A549 (cell line): ENCODE results near the gene PAPSS2.

Source experiments
- CTCF ChIP-seq: fragments of >200 bp; sonication (Bioruptor Twin); formaldehyde crosslinking; IDR thresholded peaks from 3 replicates; pipeline ENCODE4 v1.5.1; 2016
- EP300 ChIP-seq, 2 experiments: fragments of >200 bp; sonication (Bioruptor Twin); formaldehyde crosslinking; IDR thresholded peaks; 2 replicates in 1 of 2; 3 replicates in 1 of 2; pipeline ENCODE4 v1.6.1; 2016 to 2017
- ESRRA ChIP-seq: fragments of 150-350 bp; IDR thresholded peaks from 2 replicates; pipeline ENCODE4 v1.6.1; 2014; ENCODE audit warnings: mild to moderate bottlenecking, low read length, borderline replicate concordance
- FOXS1 ChIP-seq: fragments of 250-450 bp; sonication (Bioruptor Pico); IDR thresholded peaks from 2 replicates; pipeline ENCODE4 v1.5.0; 2020; ENCODE audit warnings: mild to moderate bottlenecking, moderate library complexity
- MYC ChIP-seq: IDR thresholded peaks from 2 replicates; pipeline ENCODE4 v1.6.1; 2012; ENCODE audit warnings: mild to moderate bottlenecking, inconsistent platforms, low read length, improper control_type of control experiment, borderline replicate concordance
- PHF8 ChIP-seq: fragments of 200-600 bp; sonication (generic); IDR thresholded peaks from 2 replicates; pipeline ENCODE4 v1.6.1; 2016; ENCODE audit warnings: low read depth, mild to moderate bottlenecking, antibody characterized with exemption, moderate library complexity, borderline replicate concordance
- POLR2A ChIP-seq: IDR thresholded peaks from 2 replicates; pipeline ENCODE4 v1.6.1; 2012; ENCODE audit warnings: mild to moderate bottlenecking, low read length
- RCOR1 ChIP-seq: fragments of 150-350 bp; IDR thresholded peaks from 2 replicates; pipeline ENCODE4 v1.6.1; 2014; ENCODE audit warnings: antibody characterized with exemption, low read length, low read depth
- REST ChIP-seq: fragments of 200-600 bp; sonication (generic); IDR thresholded peaks from 2 replicates; pipeline ENCODE4 v1.6.1; 2016; ENCODE audit warnings: antibody characterized with exemption, mild to moderate bottlenecking, moderate library complexity
- USF2 ChIP-seq: fragments of 450-650 bp; IDR thresholded peaks from 2 replicates; pipeline ENCODE4 v1.6.1; 2014; ENCODE audit warnings: antibody characterized with exemption

- no peak for TF ChIP-seq EP300 (IDR thresholded peaks at IDR 0.05)
- no peak for TF ChIP-seq CTCF
- TF ChIP-seq ESRRA, result no peak
- TF ChIP-seq FOXS1 (CRISPR knock-in tag), result no peak
- no peak for TF ChIP-seq MYC
- TF ChIP-seq REST, result no peak
- no peak for TF ChIP-seq POLR2A
- TF ChIP-seq PHF8, result no peak
- TF ChIP-seq RCOR1, result no peak
- no peak for TF ChIP-seq USF2
Measured at GRCh38 chr10:87750817-87751216, 91.1 kb downstream of the PAPSS2 start.
